ENCODE data around the gene ENTPD8.
A peak's percentile ranks its signal among the peaks of the same experiment; 100 is the strongest.
"Not testable (repeated sequence)": the region's sequence is repeated elsewhere in the genome, so short reads cannot be mapped to it uniquely, and the experiment has no call there.

Gene ENTPD8

DNA sequence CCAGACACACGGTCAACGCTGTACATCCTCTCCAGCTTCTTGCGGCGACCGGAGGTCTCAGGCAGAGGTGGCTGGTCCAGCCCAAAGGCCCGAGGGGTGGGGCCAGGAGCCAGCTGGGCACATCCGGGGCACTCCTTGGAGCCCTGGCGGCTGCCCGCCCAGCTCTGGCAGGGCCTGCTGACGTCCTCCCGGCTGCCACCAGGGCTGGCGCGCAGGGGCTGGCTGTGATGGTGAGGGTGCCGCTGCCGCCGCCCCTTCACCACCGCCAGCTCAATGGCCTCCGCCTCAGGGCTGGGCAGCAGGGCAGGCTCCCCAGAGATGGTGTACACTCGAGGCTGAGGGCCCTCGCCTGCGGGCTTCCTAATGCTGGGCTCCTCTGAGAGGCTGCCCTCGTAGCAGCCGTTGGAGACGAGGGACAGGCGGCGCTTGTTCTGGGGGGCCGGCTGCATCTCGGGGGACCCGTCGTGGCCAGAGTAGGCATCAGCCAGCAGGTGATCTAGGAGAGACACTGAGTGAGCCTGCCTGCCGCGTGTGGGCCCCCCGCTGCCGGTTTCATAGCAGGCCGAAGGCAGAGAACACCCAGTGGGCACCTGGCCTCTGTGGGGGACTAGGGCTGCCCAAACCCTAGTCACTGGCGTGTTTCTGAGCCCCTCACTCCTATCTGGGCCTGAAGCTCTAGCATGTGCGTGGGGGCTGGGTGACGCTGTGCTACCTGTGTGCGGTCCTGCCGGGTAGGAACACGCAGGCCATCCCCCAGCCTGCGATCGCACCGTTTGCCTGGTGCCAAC lies 16.4 kb upstream of the ENTPD8 start:
- DNase-seq = peak in 1 of 2 experiments; percentile 23

DNA sequence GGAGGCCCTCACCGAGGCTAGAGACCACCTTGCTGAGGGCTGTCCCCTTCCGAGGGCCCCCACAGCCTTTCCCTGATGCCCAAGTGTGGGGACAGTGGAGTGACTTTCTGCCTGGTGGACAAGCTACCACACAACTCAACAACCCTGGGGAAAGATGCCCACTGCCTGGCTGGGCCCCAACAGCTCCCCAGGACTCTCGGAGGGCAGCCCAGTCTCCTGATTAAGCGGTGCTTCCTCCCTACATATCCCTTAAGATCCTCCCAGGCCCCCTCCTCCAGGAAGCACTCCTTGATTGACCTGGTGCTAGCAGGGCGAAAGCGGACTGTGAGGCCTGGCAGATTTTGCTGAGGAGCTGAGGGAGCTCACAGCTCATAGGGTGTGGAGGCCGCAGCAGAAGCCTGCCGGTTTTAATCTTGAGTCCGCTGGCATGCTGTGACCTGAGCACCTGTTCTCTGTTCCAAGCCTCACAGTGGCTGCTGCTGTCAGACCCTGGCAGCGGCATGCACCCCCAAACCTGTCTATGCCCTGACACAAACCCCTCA lies 15.8 kb upstream of the ENTPD8 start:
- DNase-seq = no peak

- DNase-seq = no peak
Measured at GRCh38 chr9:137456061-137456863, 15.1 kb upstream of the ENTPD8 start.

DNA sequence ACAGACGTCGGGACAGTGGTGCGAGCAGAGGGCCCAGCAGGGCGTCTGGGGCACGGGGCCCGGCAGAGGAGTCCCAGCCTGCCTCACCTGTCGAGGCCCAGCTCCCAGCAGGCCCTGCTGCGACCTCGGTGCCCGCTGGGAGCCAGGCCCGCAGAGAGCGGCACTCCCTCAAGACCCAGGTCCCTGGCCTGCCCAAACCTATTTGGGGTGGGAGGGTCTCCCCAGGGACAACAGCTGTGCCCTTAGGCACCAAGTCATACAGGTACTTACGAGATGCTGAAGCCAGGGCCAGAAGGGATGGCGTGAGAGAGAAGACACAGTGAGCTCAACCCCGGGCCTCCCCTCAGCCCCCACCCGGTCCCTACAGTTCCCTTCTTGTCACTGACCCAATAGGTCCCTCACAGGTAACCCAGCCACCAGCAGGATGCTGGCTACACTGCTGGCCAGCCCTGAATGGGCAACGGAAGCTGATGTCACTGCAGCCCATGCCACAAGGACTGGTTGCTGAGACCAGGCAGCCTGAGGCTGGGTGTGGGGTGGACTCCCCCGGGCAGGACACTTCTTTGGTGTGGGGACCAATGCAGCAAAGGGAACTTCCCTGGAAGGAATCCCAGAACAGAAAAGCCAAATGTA lies 14.3 kb upstream of the ENTPD8 start:
- DNase-seq = no peak

DNA sequence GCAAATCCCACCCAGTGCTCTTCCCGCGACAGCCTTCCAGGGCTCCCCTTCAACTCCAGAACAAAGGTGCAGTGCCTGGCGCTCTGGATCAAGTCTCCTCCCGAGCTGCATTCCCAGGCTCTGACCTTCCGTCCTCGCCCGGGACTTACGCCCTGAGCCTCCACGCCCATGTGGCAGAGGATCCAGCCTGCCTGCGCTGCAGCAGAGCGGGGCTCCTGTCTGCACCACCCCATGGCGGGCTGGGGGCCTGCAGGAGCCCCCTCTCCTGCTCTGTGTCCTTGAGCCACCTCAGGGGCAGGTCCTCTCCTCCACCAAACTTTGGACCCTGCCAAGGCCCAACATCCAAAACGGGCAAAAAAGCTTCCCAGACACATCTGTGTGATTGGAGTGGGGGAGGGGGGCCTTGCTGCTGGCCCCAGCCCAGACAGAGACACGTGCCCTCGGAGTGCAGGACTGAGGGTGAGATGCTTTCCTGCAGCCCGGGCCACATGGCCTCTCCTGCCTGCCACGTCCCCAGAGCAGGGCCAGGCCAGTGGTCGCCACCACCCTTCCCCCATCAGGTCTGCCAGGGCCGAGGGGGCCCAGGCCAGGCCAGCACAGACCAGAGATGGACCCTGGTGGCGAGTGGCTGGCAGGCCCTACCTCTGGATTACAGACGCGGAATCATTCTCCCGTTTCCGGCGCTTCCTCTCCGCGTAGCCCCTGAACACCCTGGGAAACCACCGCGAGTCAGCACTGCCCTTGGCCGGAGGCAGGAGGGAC lies 13.6 kb upstream of the ENTPD8 start:
- DNase-seq = no peak

GRCh38 chr9:137454145-137454596 lies 13.0 kb upstream of the ENTPD8 start:
- DNase-seq = no peak

DNA sequence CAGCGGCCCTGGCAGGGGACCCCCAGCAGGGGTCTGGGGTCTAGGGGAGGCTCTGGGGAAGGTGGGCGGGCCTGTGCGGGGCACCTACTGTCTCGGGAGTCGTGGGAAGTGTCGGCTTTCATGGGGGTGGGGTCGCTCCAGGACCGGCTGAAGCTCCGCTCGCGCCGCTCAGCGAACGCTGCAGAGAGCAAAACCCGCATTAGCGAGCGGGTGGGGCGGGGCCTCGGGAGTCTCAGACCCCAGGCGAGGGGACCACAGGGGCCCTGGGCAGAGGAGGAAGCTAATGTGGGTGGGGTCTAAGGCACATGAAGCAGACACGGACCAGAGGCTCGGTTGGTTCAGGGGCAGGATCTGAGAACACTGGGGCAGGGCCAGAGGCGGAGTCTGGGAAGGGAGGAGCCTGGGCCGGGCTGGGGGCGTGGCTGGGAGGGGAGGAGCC lies 12.5 kb upstream of the ENTPD8 start:
- no peak for DNase-seq

DNA sequence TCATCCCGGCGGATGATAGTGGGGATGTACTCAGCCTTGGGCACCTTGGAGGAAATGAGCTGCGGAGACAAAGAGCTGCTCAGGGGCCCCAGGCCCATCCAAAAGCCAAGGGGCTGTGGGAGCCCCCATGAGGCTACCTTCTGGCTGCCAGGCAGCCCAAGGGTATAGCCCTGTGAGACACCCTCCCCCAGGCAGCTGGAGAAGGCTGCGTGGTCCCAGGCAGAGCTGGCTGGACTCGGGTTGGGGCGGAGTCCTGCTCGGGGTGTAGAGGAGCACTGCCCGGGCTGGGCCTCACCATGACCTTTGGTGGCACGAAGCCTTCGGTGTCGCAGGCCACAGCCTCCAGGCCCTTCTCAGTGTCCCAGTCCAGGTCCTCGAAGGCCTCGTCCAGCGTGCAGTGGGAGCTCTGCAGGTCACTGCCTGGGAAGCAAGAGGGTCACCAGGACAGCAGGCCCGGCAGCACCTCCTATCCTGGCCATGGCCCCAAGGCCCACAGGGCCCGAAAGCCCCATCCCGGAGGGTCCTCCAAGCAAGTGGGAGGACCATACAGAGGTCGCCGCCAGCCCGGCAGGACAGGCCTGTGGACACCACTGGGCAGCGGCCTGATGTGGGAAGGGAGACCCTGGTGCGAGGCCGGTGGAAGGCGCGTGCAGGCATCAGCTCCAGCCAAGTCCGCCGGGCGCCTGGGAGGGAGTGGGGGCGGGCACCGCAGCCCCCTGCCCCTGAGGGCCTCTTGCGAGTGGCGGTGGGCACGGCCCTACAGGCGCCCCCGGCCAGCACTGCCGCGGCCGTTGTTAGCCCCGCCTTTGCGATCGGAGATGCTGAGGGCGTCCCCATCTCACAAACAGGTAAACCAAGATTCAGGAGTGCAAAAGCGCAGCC lies 11.8 kb upstream of the ENTPD8 start:
- no peak for DNase-seq

DNA sequence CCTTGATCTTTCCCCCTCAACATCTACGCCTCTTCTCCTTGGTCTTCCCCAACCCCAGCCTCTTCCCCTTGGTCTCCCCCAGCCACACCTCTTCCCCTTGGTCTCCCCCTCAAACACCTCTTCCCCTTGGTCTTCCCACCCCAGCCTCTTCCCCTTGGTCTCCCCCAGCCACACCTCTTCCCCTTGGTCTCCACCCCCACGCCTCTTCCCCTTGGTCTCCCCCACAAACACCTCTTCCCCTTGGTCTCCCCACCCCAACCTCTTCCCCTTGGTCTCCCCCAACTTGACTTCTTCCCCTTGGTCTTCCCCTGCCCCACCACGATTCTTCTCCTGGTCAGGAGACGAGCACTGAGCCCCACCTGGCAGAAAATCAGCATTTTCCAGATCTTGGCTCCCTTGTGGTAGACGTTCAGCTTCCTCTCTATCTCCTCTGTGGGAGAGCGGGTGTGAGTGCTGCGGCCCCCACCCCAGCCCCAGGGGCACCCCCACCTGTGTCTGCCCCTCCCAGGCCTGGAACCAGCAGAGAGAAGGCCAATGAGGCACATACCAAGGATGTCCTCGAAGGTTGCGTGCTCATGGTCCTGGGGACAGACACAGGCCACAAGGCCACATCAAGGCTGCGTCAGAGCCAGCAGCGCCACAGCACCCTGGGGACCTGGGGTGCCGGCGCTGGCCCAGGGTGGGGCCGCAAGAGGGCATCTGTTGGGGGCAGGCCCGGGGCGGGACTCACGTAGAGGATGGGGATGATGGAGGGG lies 11.0 kb upstream of the ENTPD8 start:
- no peak for DNase-seq

DNA sequence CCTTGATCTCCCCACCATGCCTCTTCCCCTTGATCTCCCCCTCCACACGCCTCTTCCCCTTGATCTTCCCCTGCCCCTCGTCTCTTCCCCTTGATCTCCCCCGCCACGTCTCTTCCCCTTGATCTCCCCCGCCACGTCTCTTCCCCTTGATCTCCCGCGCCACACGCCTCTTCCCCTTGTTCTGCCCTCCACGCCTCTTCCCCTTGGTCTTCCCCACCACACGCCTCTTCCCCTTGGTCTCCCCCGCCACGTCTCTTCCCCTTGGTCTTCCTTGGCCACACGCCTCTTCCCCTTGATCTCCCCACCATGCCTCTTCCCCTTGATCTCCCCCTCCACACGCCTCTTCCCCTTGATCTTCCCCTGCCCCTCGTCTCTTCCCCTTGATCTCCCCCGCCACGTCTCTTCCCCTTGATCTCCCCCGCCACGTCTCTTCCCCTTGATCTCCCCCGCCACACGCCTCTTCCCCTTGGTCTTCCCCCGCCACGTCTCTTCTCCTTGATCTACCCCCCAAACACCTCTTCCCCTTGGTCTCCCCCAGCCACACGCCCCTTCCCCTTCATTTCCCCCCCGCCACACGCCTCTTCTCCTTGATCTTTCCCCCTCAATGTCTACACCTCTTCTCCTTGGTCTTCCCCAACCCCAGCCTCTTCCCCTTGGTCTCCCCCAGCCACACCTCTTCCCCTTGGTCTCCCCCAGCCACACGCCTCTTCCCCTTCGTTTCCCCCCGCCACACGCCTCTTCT lies 10.3 kb upstream of the ENTPD8 start:
- DNase-seq = not testable (repeated sequence)

DNA sequence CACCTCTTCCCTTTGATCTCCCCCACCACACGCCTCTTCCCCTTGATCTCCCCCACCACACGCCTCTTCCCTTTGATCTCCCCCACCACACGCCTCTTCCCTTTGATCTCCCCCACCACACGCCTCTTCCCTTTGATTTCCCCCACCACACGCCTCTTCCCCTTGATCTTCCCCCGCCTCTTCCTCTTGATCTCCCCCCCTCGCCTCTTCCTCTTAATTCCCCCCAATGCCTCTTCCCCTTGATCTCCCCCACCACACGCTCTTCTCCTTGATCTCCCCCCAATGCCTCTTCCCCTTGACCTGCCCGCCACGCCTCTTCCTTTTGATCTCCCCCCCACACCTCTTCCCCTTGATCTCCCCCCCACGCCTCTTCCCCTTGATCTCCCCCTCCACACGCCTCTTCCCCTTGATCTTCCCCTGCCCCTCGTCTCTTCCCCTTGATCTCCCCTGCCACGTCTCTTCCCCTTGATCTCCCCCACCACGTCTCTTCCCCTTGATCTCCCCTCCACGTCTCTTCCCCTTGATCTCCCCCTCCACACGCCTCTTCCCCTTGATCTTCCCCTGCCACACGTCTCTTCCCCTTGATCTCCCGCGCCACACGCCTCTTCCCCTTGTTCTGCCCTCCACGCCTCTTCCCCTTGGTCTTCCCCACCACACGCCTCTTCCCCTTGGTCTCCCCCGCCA lies 9.5 kb upstream of the ENTPD8 start:
- DNase-seq = not testable (repeated sequence)

DNA sequence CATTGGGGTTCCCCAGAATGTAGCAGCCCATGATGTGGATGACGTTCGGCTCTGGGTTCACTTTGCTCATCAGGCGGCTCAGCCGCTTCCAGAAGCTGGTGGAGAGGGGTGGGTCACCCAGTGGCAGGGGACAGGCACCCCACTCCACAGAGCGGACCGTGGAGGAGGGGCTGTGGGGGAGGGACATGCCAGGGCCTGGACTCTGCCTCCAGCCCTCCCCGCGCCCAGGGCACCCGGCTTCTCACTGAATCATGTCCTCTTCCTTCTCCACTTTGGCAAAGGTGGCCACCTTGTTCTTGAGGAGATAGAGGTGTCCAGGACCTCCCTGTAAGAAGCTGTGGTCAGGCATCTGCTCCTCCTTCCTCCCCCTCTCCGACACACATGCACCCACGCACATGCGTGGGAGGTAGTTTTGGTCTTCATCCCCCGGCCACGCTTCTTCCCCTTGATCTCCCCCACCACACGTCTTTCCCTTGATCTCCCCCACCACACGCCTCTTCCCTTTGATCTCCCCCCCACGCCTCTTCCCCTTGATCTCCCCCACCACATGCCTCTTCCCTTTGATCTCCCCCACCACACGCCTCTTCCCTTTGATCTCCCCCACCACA lies 8.9 kb upstream of the ENTPD8 start:
- no peak for DNase-seq

- no peak for DNase-seq
Measured at GRCh38 chr9:137449081-137449844, 8.1 kb upstream of the ENTPD8 start.

- no peak for DNase-seq
Measured at GRCh38 chr9:137448602-137448962, 7.4 kb upstream of the ENTPD8 start.

GRCh38 chr9:137447722-137448601 lies 6.8 kb upstream of the ENTPD8 start:
- no peak for DNase-seq

GRCh38 chr9:137446851-137447471 lies 5.8 kb upstream of the ENTPD8 start:
- no peak for DNase-seq

All from SHP77 (cell line).